Measurements from ENCODE around the gene SUPT5H. TPM values are rescaled to one million over a fixed set of nuclear protein-coding genes. Genes with fewer than 3 reads are reported as not detected.
A peak's percentile ranks its signal among the peaks of the same experiment; 100 is the strongest.

SUPT5H gene
- total and polyA plus RNA-seq, 2 of the 4 experiments (the other 2 are of a cell fraction): 75.3 to 116 TPM

DNA sequence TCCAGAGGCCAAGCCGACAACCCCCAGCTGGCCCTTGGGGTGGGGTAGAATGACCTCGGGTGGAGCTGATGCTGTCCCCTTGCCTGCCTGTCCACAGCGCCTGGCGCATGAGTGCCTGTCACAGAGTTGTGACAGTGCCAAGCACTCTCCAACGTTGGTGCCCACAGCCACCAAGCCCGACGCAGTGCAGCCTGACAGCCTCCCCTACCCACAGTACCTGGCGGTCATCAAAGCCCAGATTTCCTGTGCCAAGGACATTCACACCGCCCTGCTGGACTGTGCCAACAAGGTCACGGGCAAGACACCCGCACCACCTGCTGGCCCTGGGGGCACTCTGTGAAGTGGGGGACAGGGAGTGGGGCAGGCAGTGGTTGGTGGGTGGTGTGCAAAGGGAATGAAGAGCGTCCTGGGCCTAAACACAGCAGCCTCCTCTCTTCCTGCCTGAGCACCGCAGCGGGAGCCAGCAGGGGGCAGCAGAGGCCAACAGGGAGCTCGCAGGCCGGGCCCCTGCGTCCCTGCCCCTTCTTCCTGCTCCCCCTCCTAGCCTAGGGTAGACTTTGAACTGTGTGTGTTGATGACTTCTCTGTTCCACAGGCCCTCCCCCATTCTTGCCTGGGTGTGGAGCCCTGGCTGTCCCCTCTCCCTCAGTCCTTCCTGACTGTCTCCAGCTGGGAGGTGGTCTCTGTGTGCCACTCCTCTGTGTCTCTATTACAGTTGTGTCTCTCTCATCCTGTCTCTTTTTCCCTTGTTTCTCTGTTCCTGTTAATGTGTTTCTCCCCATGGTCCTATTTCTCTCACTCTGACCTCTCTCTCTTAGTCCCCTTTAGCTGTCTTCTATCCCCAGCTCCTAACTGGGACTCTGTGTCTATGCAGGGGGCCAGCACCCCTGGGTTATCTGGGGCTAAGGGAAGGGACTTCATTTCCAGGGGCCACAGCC lies 47.8 kb upstream of the SUPT5H start:
- Histone ChIP-seq H3K27ac (ENCODE audit: insufficient read depth, low read length) (peak overlapping the region; percentile 79), H3K9ac (ENCODE audit: low read depth, low read length) (peak overlapping the region; percentile 57; the same call in 1 of the 2 replicates), H4K8ac (ENCODE audit: low read depth in 2 of 2, low read length in 2 of 2) (peak overlapping the region; percentile 30 to 85; a peak in 2 of 4 replicates), H4K5ac (ENCODE audit: low read depth, low read length) (peak overlapping the region; percentile 60), H3K36me3 (ENCODE audit: control insufficient read depth, insufficient read depth, low read length) (peaks cover 17% of the 10 kb centered on the region), H2AK5ac (ENCODE audit: low read depth, low read length) (peak overlapping the region; percentile 96), H3K23ac (ENCODE audit: low read depth, low read length) (peak overlapping the region; percentile 50; the same call in 1 of the 2 replicates), H3K79me1 (ENCODE audit: low read depth in 1 of 2, low read length in 2 of 2) (peaks cover 11 to 51% of the 10 kb centered on the region in 2 experiments; a peak in 3 of 4 replicates), H3K27me3 (ENCODE audit: control insufficient read depth, insufficient read depth, low read length) (no peaks in the 10 kb centered on the region), H2BK5ac (ENCODE audit: low read depth, low read length, poor library complexity, severe bottlenecking) (peak overlapping the region; percentile 84), H4K91ac (ENCODE audit: insufficient read depth, low read depth, low read length) (peak overlapping the region; percentile 85), H3K4me1 (ENCODE audit: control insufficient read depth, insufficient read depth, low read length) (peaks cover 20% of the 10 kb centered on the region), H2AK9ac (replicated peaks; ENCODE audit: low read depth, low read length, poor library complexity) (peak overlapping the region; percentile 84), H2BK120ac (ENCODE audit: low read depth, low read length) (peak overlapping the region; percentile 77), H3K14ac (replicated peaks; ENCODE audit: low read depth, low read length) (peak overlapping the region; percentile 89), H3K4ac (ENCODE audit: low read depth, low read length) (peak overlapping the region; percentile 95), H3K18ac (ENCODE audit: low read depth, low read length) (peak overlapping the region; percentile 54), H4K20me1 (ENCODE audit: insufficient read depth, low read length) (peaks cover 17% of the 10 kb centered on the region), H2BK20ac (ENCODE audit: low read depth, low read length) (peak overlapping the region; percentile 62), H3K9me1 (ENCODE audit: insufficient read depth, low read length) (peaks cover 11% of the 10 kb centered on the region), H2BK15ac (ENCODE audit: low read depth, low read length) (peak overlapping the region; percentile 92; the same call in 2 of the 3 replicates), H3K4me3 (ENCODE audit: insufficient read depth, low read depth, low read length) (no peak overlapping the region), H3K9me3 (ENCODE audit: control insufficient read depth, insufficient read depth, low read length) (no peaks in the 10 kb centered on the region), H3K56ac (ENCODE audit: extremely low read depth, insufficient read depth, low read length) (0 out of 2 replicates have a peak overlapping the region, but pooled peaks have one; percentile 8), H2AFZ (replicated peaks; ENCODE audit: low read length, poor library complexity) (peak overlapping the region; percentile 81), H3K4me2 (ENCODE audit: low read depth, low read length) (no peak overlapping the region)
- in situ Hi-C loops (cut with MboI; ENCODE audit: low sequenced_read_pairs) (no loop called here), intact Hi-C loops (cut with micrococcal nuclease) (loop anchor here (1.0 kb wide), 2 partner anchors 15 to 135 kb away; partner anchors contain the start of genes EID2B and PLEKHG2), dilution Hi-C loops (cut with HindIII; ENCODE audit: low sequenced_read_pairs, unreplicated experiment) (no loop called here)
- POLR2A ChIA-PET (ENCODE audit: unreplicated experiment): interaction anchor here (1.0 to 1.9 kb wide), 3 partner anchors 9 to 38 kb away, joined by 3 to 5 read pairs (median 3); partner anchors contain the start of genes RPS16 and ZFP36
- ATAC-seq (ENCODE audit: low read depth) (peak; percentile 81), DNase-seq (peak; percentile 76)
- 61% methylated on average over 3 of the region's 17 CpGs; no CpG with 5 or more reads in 1 of the 2 experiments for WGBS, 2 experiments (ENCODE audit: extremely low coverage in 2 of 2, insufficient read length in 1 of 2)
- CTCF ChIA-PET: interaction anchor here (0.8 to 2.1 kb wide), 8 partner anchors 9 to 48 kb away, joined by 3 to 28 read pairs (median 3); partner anchors contain the start of genes PLEKHG2 and SUPT5H
- no TSS peak for BruUV-seq (replicated peaks)
- TF ChIP-seq, protein P1, sequence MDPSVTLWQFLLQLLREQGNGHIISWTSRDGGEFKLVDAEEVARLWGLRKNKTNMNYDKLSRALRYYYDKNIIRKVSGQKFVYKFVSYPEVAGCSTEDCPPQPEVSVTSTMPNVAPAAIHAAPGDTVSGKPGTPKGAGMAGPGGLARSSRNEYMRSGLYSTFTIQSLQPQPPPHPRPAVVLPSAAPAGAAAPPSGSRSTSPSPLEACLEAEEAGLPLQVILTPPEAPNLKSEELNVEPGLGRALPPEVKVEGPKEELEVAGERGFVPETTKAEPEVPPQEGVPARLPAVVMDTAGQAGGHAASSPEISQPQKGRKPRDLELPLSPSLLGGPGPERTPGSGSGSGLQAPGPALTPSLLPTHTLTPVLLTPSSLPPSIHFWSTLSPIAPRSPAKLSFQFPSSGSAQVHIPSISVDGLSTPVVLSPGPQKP (IDR thresholded peaks at IDR 0.05; ENCODE audit: borderline replicate concordance, low read depth, low read length): no peak
- TF ChIP-seq SMC3 (IDR thresholded peaks at IDR 0.05; ENCODE audit: low read depth, low read length): peak; percentile 94
- TF ChIP-seq MXI1 (IDR thresholded peaks at IDR 0.05; ENCODE audit: borderline replicate concordance, low read depth, low read length): no peak
- no peak for TF ChIP-seq CHD1 (IDR thresholded peaks at IDR 0.05; ENCODE audit: low read depth, low read length)
- no peak for TF ChIP-seq RFX5 (IDR thresholded peaks at IDR 0.05; ENCODE audit: low read depth, low read length)
- no peak for TF ChIP-seq BHLHE40 (IDR thresholded peaks at IDR 0.05; ENCODE audit: low read depth, low read length)
- TF ChIP-seq POLR2A (IDR thresholded peaks at IDR 0.05; ENCODE audit: low read depth, low read length): peak; percentile 66
- TF ChIP-seq MAZ (IDR thresholded peaks at IDR 0.05; ENCODE audit: borderline replicate concordance, low read depth, low read length): peak; percentile 76
- TF ChIP-seq RCOR1 (IDR thresholded peaks at IDR 0.05; ENCODE audit: insufficient replicate concordance, low read length): no peak
- TF ChIP-seq FOS (IDR thresholded peaks at IDR 0.05; ENCODE audit: low read depth, low read length): no peak
- TF ChIP-seq MAFK (IDR thresholded peaks at IDR 0.05; ENCODE audit: low read depth, low read length): no peak
- no peak for TF ChIP-seq NFE2L2 (IDR thresholded peaks at IDR 0.05; ENCODE audit: low read depth, low read length)
- TF ChIP-seq CEBPB (IDR thresholded peaks at IDR 0.05; ENCODE audit: low read depth, low read length): no peak
- TF ChIP-seq, protein P2, sequence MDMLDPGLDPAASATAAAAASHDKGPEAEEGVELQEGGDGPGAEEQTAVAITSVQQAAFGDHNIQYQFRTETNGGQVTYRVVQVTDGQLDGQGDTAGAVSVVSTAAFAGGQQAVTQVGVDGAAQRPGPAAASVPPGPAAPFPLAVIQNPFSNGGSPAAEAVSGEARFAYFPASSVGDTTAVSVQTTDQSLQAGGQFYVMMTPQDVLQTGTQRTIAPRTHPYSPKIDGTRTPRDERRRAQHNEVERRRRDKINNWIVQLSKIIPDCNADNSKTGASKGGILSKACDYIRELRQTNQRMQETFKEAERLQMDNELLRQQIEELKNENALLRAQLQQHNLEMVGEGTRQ (IDR thresholded peaks at IDR 0.05; ENCODE audit: low read depth, low read length): no peak
